Spleen (tissue), 7 donors: ENCODE results near the gene ATP2C2.
"Not testable (repeated sequence)": the region's sequence is repeated elsewhere in the genome, so short reads cannot be mapped to it uniquely, and the experiment has no call there.

Source experiments
- CTCF ChIP-seq, 11 experiments: fragments of 200-600 bp in 7 of 11; fragments of 450-650 bp in 4 of 11; sonication (generic) in 4 of 11; IDR thresholded peaks in 8 of 11; conservative IDR thresholded peaks in 3 of 11; 1 replicate in 7 of 11; 2 replicates in 4 of 11; pipeline versions ENCODE4 v1.4.0 to v1.8.0; 2016 to 2021; ENCODE audit warnings: antibody characterized with exemption in 11 of 11, inconsistent platforms in 4 of 11, mild to moderate bottlenecking in 1 of 11
- POLR2A ChIP-seq, 3 donors: fragments of 450-650 bp; IDR thresholded peaks; one replicate each; pipeline ENCODE4 v1.5.1; 2017; ENCODE audit warnings: antibody characterized with exemption in 3 of 3, mild to moderate bottlenecking in 1 of 3
- donor health status: DM: no; HTN: no; CAD: no; lungs with moderate emphysema.
- donor health status: DM: no; HTN: no; CAD: no.
- donor health status: DM: no; HTN: no; CAD: no.

DNA sequence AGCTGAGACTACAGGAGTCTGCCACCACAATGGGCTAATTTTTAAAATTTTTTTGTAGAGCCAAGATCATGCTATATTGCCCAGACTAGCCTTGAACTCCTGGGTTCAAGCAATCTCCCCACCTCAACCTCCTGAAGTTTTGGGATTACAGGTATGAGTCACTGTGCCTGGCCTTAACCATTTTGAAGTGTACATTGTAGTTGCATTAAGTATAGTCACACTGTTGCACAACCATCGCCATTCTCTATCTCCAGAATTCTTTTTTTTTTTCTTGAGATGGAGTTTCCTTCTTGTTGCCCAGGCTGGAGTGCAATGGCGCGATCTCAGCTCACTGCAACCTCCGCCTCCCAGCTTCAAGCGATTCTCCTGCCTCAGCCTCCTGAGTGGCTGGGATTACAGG is 35.1 kb downstream of the ATP2C2 start:
- TF ChIP-seq CTCF (IDR thresholded peaks at IDR 0.05 in 8 of 11, conservative IDR thresholded peaks at IDR 0.05 in 3 of 11); POLR2A (IDR thresholded peaks at IDR 0.05): not testable (repeated sequence)
